ENCODE measurements around the gene GOLGA6L2.

Gene GOLGA6L2

DNA sequence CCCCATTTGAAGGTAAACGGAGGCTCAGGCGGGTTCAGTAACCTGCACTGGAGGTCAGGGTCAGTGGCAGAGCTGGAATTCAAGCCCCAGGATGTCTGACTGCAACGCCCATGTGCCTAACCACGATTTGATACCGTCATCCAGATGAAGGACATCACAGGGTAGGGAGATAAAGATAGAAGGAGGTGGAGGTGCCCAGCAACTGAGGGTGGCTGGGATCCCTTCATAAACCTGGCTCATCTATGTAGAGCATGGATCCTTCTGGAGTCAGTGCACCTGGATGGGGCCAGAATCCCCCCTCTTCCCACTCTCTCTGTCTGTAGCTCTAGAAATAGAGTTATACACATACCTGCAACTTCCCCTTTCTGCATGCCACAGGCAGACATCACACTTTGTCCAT, 51.2 kb downstream of the GOLGA6L2 start:
- Mint-ChIP-seq H3K4me1 (no peaks in the 10 kb centered on the region), H3K27ac (no peak overlapping the region), H3K36me3 (ENCODE audit: low read depth) (no peaks in the 10 kb centered on the region), H3K4me3 (no peak overlapping the region), H3K27me3 (ENCODE audit: low read depth) (peaks cover 4% of the 10 kb centered on the region), H3K9me3 (peaks cover 11% of the 10 kb centered on the region)
- TF ChIP-seq, protein P1, sequence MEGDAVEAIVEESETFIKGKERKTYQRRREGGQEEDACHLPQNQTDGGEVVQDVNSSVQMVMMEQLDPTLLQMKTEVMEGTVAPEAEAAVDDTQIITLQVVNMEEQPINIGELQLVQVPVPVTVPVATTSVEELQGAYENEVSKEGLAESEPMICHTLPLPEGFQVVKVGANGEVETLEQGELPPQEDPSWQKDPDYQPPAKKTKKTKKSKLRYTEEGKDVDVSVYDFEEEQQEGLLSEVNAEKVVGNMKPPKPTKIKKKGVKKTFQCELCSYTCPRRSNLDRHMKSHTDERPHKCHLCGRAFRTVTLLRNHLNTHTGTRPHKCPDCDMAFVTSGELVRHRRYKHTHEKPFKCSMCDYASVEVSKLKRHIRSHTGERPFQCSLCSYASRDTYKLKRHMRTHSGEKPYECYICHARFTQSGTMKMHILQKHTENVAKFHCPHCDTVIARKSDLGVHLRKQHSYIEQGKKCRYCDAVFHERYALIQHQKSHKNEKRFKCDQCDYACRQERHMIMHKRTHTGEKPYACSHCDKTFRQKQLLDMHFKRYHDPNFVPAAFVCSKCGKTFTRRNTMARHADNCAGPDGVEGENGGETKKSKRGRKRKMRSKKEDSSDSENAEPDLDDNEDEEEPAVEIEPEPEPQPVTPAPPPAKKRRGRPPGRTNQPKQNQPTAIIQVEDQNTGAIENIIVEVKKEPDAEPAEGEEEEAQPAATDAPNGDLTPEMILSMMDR (IDR thresholded peaks at IDR 0.05; ENCODE audit: unreplicated experiment in 3 of 3) = no peak

DNA sequence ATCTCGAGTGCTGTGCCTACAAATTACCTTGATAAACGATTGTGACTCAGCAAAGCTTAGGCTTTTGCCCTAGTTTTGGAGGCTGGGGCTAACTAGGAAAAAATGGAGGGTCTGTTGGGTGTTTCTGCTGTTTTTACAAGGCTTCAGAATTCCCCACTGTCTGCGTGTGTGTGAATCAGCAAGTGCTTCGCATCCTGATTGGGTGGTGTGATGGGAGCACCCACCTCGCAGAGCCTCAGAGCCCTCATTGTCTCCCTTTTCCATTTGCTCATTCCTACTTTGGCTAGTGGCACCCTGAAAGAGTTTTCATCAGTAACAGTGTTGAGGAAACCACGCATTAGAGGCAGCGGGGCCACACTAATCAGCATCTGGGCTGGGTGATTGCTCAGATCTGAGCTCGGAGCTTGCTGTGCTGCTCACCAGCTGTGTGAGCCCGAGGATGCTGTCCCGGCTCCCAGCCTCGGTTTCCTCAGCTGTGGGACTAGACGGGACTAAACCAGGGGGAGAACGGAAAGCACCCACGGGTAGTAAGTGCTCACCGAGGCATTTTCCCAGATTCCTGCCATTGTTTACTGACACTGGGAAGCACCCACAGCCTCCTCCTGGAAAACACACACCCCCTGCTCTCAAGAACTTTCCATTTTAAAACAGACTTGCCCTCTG, 51.9 kb downstream of the GOLGA6L2 start:
- H3K4me3 Mint-ChIP-seq = no peak overlapping the region
- TF ChIP-seq, protein P1 (IDR thresholded peaks at IDR 0.05; ENCODE audit: unreplicated experiment in 3 of 3) = no peak
- peaks cover 4% of the 10 kb centered on the region for H3K27me3 Mint-ChIP-seq (ENCODE audit: low read depth)
- H3K9me3 Mint-ChIP-seq = peaks cover 15% of the 10 kb centered on the region
- H3K4me1 Mint-ChIP-seq = no peaks in the 10 kb centered on the region
- no peaks in the 10 kb centered on the region for H3K36me3 Mint-ChIP-seq (ENCODE audit: low read depth)
- H3K27ac Mint-ChIP-seq = no peak overlapping the region
